ENCODE measurements around the gene FOXP1.

GRCh38 chr3:71003511-71003910 lies 580.0 kb downstream of the FOXP1 start:
- TF ChIP-seq CTCF (IDR thresholded peaks at IDR 0.05) (no peak), EP300 (IDR thresholded peaks at IDR 0.05) (no peak)

Measured in esophagus muscularis mucosa (tissue), 3 donors.